CD4-positive, alpha-beta T cell treated with Interleukin-1 beta for 1 hour (primary cell): ENCODE measurements around the gene MRAS.

Experiments used
- DNase-seq, 2 donors: peaks; one replicate each; pipeline ENCODE4 v3.0.0-alpha.2; 2020 to 2022

The MRAS gene

DNA sequence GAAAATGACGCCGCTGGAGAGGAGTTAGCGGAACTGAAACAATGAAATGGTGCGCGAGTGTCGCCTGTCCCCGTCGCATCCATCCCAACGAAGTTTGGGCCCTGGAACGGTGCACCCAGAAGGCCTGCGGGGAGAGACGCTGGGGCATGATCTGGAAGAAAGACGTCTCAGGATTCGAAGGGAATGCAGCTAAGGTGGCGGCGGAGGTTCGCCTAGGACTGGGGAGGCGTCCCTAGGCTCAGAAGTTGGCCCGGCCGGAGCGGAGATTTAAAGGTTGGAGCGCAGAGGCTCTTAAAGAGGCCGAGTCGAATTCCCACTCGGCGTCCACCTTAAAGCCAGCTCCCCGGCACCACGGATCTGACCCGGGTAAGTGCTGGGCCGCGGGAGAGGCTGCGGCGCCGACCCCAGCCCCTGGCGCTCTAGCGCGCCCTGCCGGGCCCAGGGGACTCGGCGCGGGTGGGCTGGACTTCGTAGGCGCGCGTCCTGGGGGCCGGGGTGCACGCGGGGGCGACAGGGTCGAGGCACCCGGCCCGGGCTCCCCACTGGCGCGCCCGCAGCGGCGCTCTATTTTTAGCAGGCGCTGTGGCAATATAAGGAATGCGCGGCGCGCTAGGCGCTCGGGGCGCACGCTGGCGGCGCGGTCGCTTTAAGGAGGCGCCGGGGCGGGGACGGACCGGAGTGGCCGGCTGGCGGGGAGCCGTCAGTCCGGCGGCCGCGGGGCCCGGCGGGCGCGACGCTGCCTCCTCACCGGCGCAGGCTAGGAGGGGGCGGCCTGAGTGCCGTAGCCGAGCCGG is at the start of gene MRAS:
TSS of gene MRAS (plus strand) at position 620 of the 794 bp plus-strand sequence. CDS start 24,305 bp downstream, outside the sequence.
- DNase-seq: peak; percentile 22 to 31

DNA sequence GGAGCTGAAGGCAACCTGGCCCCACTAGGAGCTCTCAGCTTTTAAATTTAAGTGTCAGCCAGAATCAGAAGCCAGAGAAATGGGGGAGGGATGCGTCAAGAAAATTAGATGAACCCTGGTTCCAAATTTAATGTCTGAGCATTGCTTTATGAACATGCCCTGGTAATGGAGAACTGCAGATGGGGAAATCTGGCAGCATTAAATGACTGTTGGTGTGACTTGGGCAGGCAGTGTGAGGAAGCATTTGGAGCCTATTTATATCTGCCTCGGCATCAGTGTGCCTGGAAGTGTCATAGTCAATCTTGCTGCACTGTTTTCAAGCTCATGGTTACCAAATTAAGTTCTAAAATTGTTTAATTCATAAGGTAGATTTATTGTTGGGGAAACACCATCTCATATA is 47.7 kb upstream of the MRAS start:
- DNase-seq: no peak

- no peak for DNase-seq
Observed at GRCh38 chr3:138303474-138303873, 44.9 kb upstream of the MRAS start.

DNA sequence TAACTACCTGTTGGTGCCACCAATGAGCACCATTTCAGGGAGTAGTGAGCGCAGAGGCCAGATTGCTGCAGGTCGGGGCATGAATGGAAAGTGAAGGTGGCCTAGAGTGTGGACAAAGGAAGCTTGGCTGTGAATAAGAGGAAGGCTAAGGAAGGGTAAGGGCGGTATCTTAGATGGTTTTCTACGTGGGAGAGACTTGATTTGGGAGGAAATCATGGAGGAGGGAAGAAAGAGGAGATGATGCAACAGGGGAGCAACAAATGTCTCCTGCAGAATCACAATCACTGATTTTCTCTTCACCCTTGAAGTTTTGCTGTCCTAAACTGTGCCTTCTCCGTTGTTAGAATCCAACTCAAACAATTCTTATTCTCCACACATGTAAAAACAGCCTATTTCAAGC is 40.5 kb upstream of the MRAS start:
- no peak for DNase-seq

GRCh38 chr3:138308783-138309182 is 39.6 kb upstream of the MRAS start:
- no peak for DNase-seq

DNA sequence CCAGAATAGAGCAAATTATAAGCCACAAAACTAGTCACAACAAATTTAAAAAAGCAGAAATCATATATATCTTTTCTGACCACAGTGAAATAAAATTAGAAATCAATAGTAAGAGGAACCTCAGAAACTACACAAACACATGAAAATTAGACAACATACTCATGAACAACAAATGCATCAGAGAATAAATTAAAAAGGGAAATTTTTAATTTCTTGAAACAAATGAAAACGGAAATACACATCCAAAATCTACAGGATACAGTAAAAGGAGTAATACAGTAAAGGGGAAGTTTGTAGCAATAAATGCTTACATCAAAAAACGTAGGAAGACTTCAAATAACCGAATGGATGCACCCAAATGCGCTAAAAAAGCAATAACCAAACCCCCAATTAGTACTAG is 37.9 kb upstream of the MRAS start:
- DNase-seq: no peak

- DNase-seq: no peak
Observed at GRCh38 chr3:138314751-138315150, 33.6 kb upstream of the MRAS start.

DNA sequence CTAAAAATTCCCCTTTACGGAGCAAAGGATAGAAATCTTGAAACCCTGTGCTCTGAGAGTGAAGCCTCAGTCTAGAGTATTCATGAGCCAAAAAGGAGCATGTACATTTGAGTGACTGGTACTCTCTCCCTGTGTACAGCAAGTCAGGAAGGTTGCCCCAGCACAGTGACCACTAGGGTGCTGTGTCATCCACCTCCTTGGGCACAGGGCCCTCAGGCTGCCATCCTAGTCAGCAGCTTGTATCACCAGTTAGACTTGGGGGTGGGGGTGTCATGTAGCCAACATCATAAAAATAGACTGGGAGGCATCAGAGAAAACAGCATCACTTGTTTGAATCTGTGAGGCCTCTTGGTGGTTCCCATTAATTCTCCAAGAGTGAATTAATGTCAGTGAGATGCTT is 30.7 kb upstream of the MRAS start:
- DNase-seq: no peak

DNA sequence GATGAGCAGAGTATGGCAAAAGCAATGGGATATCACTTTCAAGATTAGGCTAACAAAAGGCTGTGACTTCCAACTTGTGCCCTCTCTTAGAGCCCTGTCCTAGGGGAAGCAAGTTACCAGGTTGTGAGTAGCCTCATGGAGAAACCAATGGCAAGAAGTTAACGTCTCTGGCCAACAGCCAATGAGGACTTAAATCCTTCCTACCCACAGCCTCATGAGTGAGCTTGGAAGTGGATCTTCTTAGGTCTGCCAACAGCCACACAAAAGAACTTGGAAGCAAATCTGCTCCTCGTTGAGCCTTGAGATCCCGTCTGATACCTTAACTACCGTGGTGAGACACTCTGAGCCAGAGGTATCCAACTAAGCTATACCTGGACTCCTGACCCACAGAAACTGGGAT is 24.4 kb upstream of the MRAS start:
- DNase-seq: no peak

GRCh38 chr3:138325990-138326389 is 22.4 kb upstream of the MRAS start:
- no peak for DNase-seq

DNA sequence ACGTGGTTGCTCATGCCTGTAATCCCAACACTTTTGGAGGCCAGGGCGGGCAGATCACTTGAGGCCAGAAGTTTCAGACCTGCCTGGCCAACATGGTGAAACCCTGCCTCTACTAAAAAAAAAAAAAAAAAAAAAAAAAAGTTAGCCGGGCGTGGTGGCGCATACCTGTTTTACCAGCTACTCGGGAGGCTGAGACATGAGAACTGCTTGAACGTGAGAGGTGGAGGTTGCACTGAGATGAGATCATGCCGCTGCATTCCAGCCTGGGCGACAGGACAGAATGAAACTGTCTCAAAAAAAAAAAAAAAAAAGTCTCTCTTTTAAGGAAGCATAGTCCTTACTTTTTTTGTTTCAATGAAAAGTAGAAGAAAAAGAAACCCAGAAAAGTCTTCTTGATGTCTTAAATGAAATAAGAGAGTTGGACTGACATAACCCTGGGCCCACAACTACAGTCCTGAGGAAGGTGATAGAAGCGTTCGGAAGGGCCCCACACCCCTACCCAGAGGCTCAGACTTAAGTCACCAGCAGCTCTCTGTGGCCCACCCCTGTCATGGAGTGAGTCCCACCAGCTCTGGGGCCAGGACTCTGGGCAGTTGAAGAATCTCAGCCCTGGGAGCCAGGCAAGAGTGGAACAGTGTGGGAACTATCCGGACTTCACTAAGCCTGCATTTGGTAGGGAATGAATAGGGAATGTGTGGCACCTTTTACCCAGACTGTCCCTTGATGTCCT is 21.3 kb upstream of the MRAS start:
- no peak for DNase-seq

- DNase-seq: no peak
Observed at GRCh38 chr3:138327831-138328230, 20.5 kb upstream of the MRAS start.

DNA sequence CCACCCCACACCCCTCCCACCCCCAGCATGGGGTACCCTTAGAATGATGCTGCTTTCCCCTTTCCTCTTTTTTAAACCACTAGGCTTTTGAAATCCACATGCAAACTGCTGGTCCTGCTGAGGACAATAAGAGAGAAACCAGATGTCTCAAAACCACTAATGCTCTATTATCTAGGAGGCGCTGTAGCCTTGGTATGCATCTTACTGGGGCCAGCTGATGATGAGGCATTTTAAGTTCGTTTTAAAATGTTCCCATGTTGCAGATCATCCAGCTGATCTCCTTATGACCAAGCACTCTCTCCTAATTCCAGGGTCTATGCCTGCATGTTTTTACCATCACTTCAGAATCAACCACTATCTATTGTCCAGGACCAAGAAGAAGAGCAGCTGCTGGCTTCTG is 20.0 kb upstream of the MRAS start:
- DNase-seq: no peak

- DNase-seq: peak; percentile 94
Observed at GRCh38 chr3:138329127-138329983, 19.0 kb upstream of the MRAS start, which contains the start of gene NME9. TSS of gene NME9 (minus strand) at chr3:138329851. CDS start at chr3:138329335, 516 bp downstream.

GRCh38 chr3:138329984-138330293 is 18.4 kb upstream of the MRAS start:
- no peak for DNase-seq

GRCh38 chr3:138331143-138331894 is 17.1 kb upstream of the MRAS start:
- DNase-seq: no peak

DNA sequence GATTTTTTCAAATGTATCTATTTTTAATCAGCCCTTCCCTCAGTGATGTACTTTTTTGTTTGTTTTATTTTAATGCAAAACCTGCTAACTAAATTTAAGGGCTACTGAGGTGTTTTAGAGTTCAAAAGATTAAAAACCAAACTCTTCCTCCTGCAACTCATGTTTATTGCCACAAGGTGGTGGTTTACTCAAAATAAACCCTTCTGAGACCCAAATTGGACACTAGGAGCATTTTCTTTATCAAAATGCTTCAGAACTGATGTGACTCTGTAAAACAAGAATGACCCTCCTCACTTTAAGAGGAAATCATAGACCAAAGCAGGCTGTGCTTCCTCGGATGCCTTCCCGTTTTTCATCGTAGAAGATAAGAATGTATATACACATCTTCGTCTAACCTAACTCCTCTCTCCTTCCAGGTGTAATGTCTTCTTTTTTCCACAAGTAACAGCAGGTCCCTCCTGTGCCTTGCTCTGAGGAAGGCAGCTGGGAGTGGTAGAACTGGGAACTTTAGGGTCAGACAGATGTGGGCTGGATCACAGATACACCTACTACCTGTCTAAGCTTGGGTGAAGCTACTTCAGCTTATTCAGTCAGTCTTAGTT is 15.8 kb upstream of the MRAS start:
- peak in 1 of 2 donors; percentile 33 for DNase-seq

DNA sequence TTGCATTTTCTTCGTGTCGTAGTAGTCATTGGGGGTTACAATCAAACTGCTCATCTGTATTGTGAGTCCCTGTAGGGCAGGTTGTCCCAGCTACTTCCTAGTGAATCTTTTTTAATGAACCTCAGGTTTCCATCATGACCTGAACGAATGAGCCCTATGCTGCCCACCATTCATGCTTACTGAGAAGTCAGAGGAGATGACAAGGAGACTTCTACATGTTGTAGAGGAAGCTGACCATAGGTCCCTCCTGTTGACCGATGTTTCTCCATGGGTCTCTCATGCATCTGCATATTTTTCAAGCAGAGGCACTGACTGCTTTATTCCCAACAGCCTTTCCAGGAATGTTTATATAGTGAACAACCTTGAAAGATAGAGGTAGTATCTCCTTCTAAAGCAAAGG is 13.8 kb upstream of the MRAS start:
- no peak for DNase-seq

DNA sequence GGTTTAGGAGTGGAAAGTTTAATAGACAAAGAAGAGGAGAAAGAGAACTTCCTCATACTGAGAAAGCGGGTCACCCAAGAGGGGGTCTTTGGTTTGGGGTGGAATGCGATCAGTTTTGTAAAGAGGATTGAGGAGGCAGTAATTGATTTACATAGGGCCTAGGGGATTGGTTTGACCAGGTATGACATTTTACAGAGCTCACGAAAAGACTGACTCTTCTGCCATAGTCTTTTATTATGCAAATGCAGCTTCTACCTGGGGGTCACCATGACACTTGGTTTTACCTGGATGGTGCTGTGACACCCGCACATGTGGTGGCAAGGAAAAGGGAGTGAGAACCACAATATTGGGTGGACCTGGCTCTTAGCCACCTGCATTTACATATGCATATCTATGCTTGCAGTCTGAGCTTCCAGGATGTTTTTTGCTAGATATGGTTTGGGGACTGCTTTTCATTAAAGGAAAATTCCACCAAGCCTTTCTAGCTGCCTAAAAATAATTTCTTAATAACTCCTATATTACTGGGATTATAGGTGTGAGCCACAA is 11.9 kb upstream of the MRAS start:
- DNase-seq: no peak

DNA sequence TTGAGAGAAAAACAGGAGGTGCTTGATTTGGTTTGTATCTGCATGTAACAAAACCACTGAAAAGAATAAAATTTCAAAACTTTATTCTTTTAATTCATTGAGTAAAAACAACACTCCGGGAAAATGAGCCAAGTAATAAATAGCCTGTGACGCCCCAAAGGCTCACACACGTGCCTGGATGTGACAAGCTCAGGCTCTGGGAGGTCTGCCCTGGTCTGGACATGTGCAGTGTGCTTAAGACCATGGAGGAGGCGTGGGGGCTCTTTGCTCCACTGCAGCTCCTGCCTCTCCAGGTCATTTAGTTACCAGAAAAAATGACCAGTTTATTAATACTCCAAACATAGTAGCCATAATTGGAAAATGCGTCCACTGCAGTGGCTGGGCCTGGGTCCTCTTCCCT is 10.1 kb upstream of the MRAS start:
- no peak for DNase-seq

GRCh38 chr3:138338811-138339210 is 9.6 kb upstream of the MRAS start:
- DNase-seq: no peak

GRCh38 chr3:138340511-138340910 is 7.9 kb upstream of the MRAS start:
- no peak for DNase-seq
